PC-3 (cell line): ENCODE results near the gene LTBP1. TPM values are rescaled to one million over a fixed set of nuclear protein-coding genes. Genes with fewer than 3 reads are reported as not detected.

ENCODE experiments used
- ATAC-seq: fragments of 200-7000 bp; cut with Tn5 transposase; 2 replicates; pipeline ENCODE4 v1.9.1; 2020; ENCODE audit warnings: mild to moderate bottlenecking, moderate library complexity
- BruUV-seq: library from RNA; stranded (reverse); fragments of 400-500 nt; replicated peaks from 2 replicates; lab custom pipeline; 2021; lab: Mats Ljungman, UMichigan
- CTCF ChIA-PET: fragments of 300-600 bp; sonication (Branson Sonifier 250); formaldehyde crosslinking; loops from one replicate; lab custom pipeline; 2022; ENCODE audit warnings: antibody characterized with exemption; lab: Charles Lee
- POLR2A ChIA-PET: fragments of 300-600 bp; sonication (Branson Sonifier 250); formaldehyde crosslinking; loops from one replicate; lab custom pipeline; 2022; ENCODE audit warnings: antibody characterized with exemption; ENCODE audit not compliant: unreplicated experiment; lab: Charles Lee
- DNase-seq: peaks from one replicate; pipeline ENCODE4 v3.0.0-alpha.2; 2015
- H2AFZ ChIP-seq: fragments of 300-600 bp; sonication (generic); 2 replicates; pipeline ENCODE4 v1.6.0; 2016; ENCODE audit warnings: antibody characterized with exemption, low read length
- H3F3A ChIP-seq: fragments of 300-600 bp; sonication (generic); one replicate; pipeline ENCODE4 v1.6.0; 2017; ENCODE audit warnings: antibody characterized with exemption, low read length, control low read depth, mild to moderate bottlenecking; ENCODE audit not compliant: unreplicated experiment
- H3K27ac ChIP-seq: fragments of 300-600 bp; sonication (generic); 2 replicates; pipeline ENCODE4 v1.5.1; 2016; ENCODE audit warnings: mild to moderate bottlenecking, low read length
- H3K27me3 ChIP-seq: fragments of 300-600 bp; sonication (generic); 2 replicates; pipeline ENCODE4 v1.6.1; 2016; ENCODE audit warnings: low read length, mixed read lengths
- H3K36me3 ChIP-seq: fragments of 300-600 bp; sonication (generic); 2 replicates; pipeline ENCODE4 v1.6.1; 2016; ENCODE audit warnings: low read depth, mixed run types, low read length, mixed read lengths
- H3K4me1 ChIP-seq: fragments of 300-600 bp; sonication (generic); 2 replicates; pipeline ENCODE4 v1.5.1; 2016; ENCODE audit warnings: low read length; ENCODE audit not compliant: insufficient read depth
- H3K4me2 ChIP-seq: fragments of 300-600 bp; sonication (generic); 2 replicates; pipeline ENCODE4 v1.6.0; 2016; ENCODE audit warnings: low read length
- H3K4me3 ChIP-seq: fragments of 300-600 bp; sonication (generic); 2 replicates; pipeline ENCODE4 v1.5.1; 2016; ENCODE audit warnings: mild to moderate bottlenecking, low read length, mixed read lengths
- H3K79me2 ChIP-seq: fragments of 300-600 bp; sonication (generic); 2 replicates; pipeline ENCODE4 v1.6.1; 2017; ENCODE audit warnings: low read length, mixed read lengths
- H3K9ac ChIP-seq: fragments of 300-600 bp; sonication (generic); 2 replicates; pipeline ENCODE4 v1.6.0; 2016; ENCODE audit warnings: mild to moderate bottlenecking, low read length
- H3K9me2 ChIP-seq: fragments of 300-600 bp; sonication (generic); replicated peaks from 2 replicates; pipeline ENCODE4 v1.6.1; 2016; ENCODE audit warnings: mixed run types, low read length, mixed read lengths
- H3K9me3 ChIP-seq: fragments of 300-600 bp; sonication (generic); 2 replicates; pipeline ENCODE4 v1.6.1; 2016; ENCODE audit warnings: low read length, mixed read lengths
- H4K20me1 ChIP-seq: fragments of 300-600 bp; sonication (generic); 2 replicates; pipeline ENCODE4 v1.6.1; 2016; ENCODE audit warnings: low read length, mixed read lengths
- CTCF ChIP-seq: fragments of 300-600 bp; sonication (generic); conservative IDR thresholded peaks from 2 replicates; pipeline ENCODE4 v1.5.1; 2017; ENCODE audit warnings: antibody characterized with exemption, low read depth, mild to moderate bottlenecking, low read length
- EZH2 ChIP-seq: fragments of 300-600 bp; sonication (generic); IDR thresholded peaks from one replicate; pipeline ENCODE4 v1.6.1; 2017; ENCODE audit warnings: antibody characterized with exemption, mild to moderate bottlenecking, low read length; ENCODE audit not compliant: unreplicated experiment
- EZH2phosphoT487 ChIP-seq: fragments of 300-600 bp; sonication (generic); IDR thresholded peaks from 2 replicates; pipeline ENCODE4 v1.6.1; 2018; ENCODE audit warnings: mild to moderate bottlenecking, antibody characterized with exemption, low read length, borderline replicate concordance
- intact Hi-C: fragments of 100-400 bp; cut with micrococcal nuclease; formaldehyde crosslinking; loops from 2 replicates; pipeline ENCODE4 v1.9.0; 2023
- total RNA-seq: library from RNA; depleted of rRNA; stranded (reverse); fragments of >200 nt; gene quantifications from 2 replicates; pipeline ENCODE4 v1.2.3, GENCODE V29; 2014

Gene LTBP1
- total RNA-seq, 1 experiment from 2014 or later: 45.9 TPM

GRCh38 chr2:33214436-33214835 lies 267.7 kb downstream of the LTBP1 start:
- intact Hi-C loops: loop anchor here (5.0 kb wide), 1 partner anchor 82 kb away; no protein-coding TSS in a partner anchor
- Histone ChIP-seq H3F3A (no peaks in the 10 kb centered on the region), H3K4me3 (no peak overlapping the region), H3K4me1 (peaks cover 29% of the 10 kb centered on the region), H3K36me3 (no peaks in the 10 kb centered on the region), H3K9me3 (no peaks in the 10 kb centered on the region), H3K27me3 (no peaks in the 10 kb centered on the region), H3K27ac (peak overlapping the region; percentile 35), H4K20me1 (no peaks in the 10 kb centered on the region), H3K79me2 (no peaks in the 10 kb centered on the region), H3K9me2 (no peaks in the 10 kb centered on the region), H3K4me2 (no peak overlapping the region), H3K9ac (no peak overlapping the region), H2AFZ (no peak overlapping the region)
- CTCF ChIA-PET: interaction anchor here (0.6 kb wide), 1 partner anchor 164 kb away, joined by 14 read pairs; no protein-coding TSS in a partner anchor
- no peak for DNase-seq
- no TSS peak for BruUV-seq
- POLR2A ChIA-PET: interaction anchor here (0.5 kb wide), 1 partner anchor 62 kb away, joined by 3 read pairs; no protein-coding TSS in a partner anchor
- no peak for TF ChIP-seq EZH2
- TF ChIP-seq CTCF: no peak
- TF ChIP-seq EZH2phosphoT487: no peak
- ATAC-seq: no peak

- DNase-seq (no peak), ATAC-seq (no peak)
- Histone ChIP-seq H3F3A (no peaks in the 10 kb centered on the region), H3K9me3 (no peaks in the 10 kb centered on the region), H3K36me3 (no peaks in the 10 kb centered on the region), H3K9me2 (no peaks in the 10 kb centered on the region), H3K4me3 (no peak overlapping the region), H3K4me1 (peaks cover 32% of the 10 kb centered on the region), H3K27ac (peak overlapping the region; percentile 35), H3K27me3 (no peaks in the 10 kb centered on the region), H3K4me2 (no peak overlapping the region), H3K79me2 (no peaks in the 10 kb centered on the region), H3K9ac (no peak overlapping the region), H2AFZ (no peak overlapping the region), H4K20me1 (no peaks in the 10 kb centered on the region)
- TF ChIP-seq EZH2 (no peak), CTCF (no peak), EZH2phosphoT487 (no peak)
- BruUV-seq: no TSS peak
- CTCF ChIA-PET: no interaction called here
- POLR2A ChIA-PET: interaction anchor here (0.5 kb wide), 1 partner anchor 62 kb away, joined by 3 read pairs; no protein-coding TSS in a partner anchor
- intact Hi-C loops: loop anchor here (5.0 kb wide), 1 partner anchor 83 kb away; no protein-coding TSS in a partner anchor
Measured at GRCh38 chr2:33214857-33215256, 268.1 kb downstream of the LTBP1 start.

- Histone ChIP-seq H2AFZ (no peak overlapping the region), H3K9ac (no peak overlapping the region), H3K4me1 (peaks cover 32% of the 10 kb centered on the region), H3K4me2 (no peak overlapping the region), H3K27me3 (no peaks in the 10 kb centered on the region), H3K4me3 (no peak overlapping the region), H4K20me1 (no peaks in the 10 kb centered on the region), H3K9me2 (no peaks in the 10 kb centered on the region), H3K27ac (peak overlapping the region; percentile 35), H3F3A (no peaks in the 10 kb centered on the region), H3K9me3 (no peaks in the 10 kb centered on the region), H3K36me3 (no peaks in the 10 kb centered on the region), H3K79me2 (no peaks in the 10 kb centered on the region)
- intact Hi-C loops: no loop called here
- ChIA-PET POLR2A (no interaction called here), CTCF (no interaction called here)
- no peak for TF ChIP-seq CTCF
- no peak for TF ChIP-seq EZH2
- no peak for TF ChIP-seq EZH2phosphoT487
- no TSS peak for BruUV-seq
- DNase-seq (peak; percentile 16), ATAC-seq (peak; percentile 4)
Measured at GRCh38 chr2:33215299-33215698, 268.5 kb downstream of the LTBP1 start.
